A673 (cell line): ENCODE data around the gene MLIP. TPM values are rescaled to one million over a fixed set of nuclear protein-coding genes. Genes with fewer than 3 reads are reported as not detected.
"Not testable (repeated sequence)": the region's sequence is repeated elsewhere in the genome, so short reads cannot be mapped to it uniquely, and the experiment has no call there.

Experiments
- BruUV-seq: library from RNA; stranded (reverse); fragments of 400-500 nt; replicated peaks from 2 replicates; lab custom pipeline; 2021; lab: Mats Ljungman, UMichigan
- CTCF ChIA-PET: fragments of 300-600 bp; sonication (Branson Sonifier 250); formaldehyde crosslinking; loops from one replicate; lab custom pipeline; 2022; ENCODE audit warnings: antibody characterized with exemption; lab: Charles Lee
- POLR2A ChIA-PET: fragments of 300-600 bp; sonication (Branson Sonifier 250); formaldehyde crosslinking; loops from one replicate; lab custom pipeline; 2022; ENCODE audit warnings: antibody characterized with exemption; ENCODE audit not compliant: low non-redundant PET; lab: Charles Lee
- DNase-seq: peaks from one replicate; pipeline ENCODE4 v3.0.0-alpha.2; 2015; ENCODE audit warnings: low spot score
- H3K27ac ChIP-seq: fragments of 200-600 bp; sonication (generic); 2 replicates; pipeline ENCODE4 v1.5.1; 2016; ENCODE audit warnings: mixed run types, low read depth, mild to moderate bottlenecking, mixed read lengths, antibody characterized with exemption, low read length; ENCODE audit not compliant: poor library complexity, severe bottlenecking
- H3K27me3 ChIP-seq: fragments of 200-600 bp; sonication (generic); replicated peaks from 2 replicates; pipeline ENCODE4 v1.6.1; 2017; ENCODE audit warnings: mixed run types, low read depth, mild to moderate bottlenecking, mixed read lengths, antibody characterized with exemption, low read length; ENCODE audit not compliant: insufficient read depth, poor library complexity
- H3K36me3 ChIP-seq: fragments of 200-600 bp; sonication (generic); 2 replicates; pipeline ENCODE4 v1.6.1; 2016; ENCODE audit warnings: mixed run types, mild to moderate bottlenecking, mixed read lengths, antibody characterized with exemption, low read length; ENCODE audit not compliant: insufficient read depth, poor library complexity, severe bottlenecking
- H3K4me1 ChIP-seq: fragments of 200-600 bp; sonication (generic); 2 replicates; pipeline ENCODE4 v1.6.1; 2017; ENCODE audit warnings: mixed run types, mild to moderate bottlenecking, mixed read lengths, antibody characterized with exemption, low read length; ENCODE audit not compliant: insufficient read depth, poor library complexity, severe bottlenecking
- H3K4me3 ChIP-seq: fragments of 200-600 bp; sonication (generic); 2 replicates; pipeline ENCODE4 v1.5.1; 2016; ENCODE audit warnings: low read depth, mixed run types, mild to moderate bottlenecking, mixed read lengths, low read length; ENCODE audit not compliant: poor library complexity, severe bottlenecking
- H3K9me3 ChIP-seq: fragments of 200-600 bp; sonication (generic); 2 replicates; pipeline ENCODE4 v1.6.1; 2016; ENCODE audit warnings: mixed run types, low read depth, mild to moderate bottlenecking, mixed read lengths, antibody characterized with exemption, low read length; ENCODE audit not compliant: poor library complexity, severe bottlenecking
- CTCF ChIP-seq: fragments of 300-800, 200-600 bp; sonication (generic); conservative IDR thresholded peaks from 2 replicates; pipeline ENCODE4 v1.5.1; 2017; ENCODE audit warnings: low read depth, mild to moderate bottlenecking, antibody characterized with exemption, low read length, moderate library complexity, mixed read lengths
- EZH2 ChIP-seq: fragments of 200-600 bp; sonication (generic); IDR thresholded peaks from 2 replicates; pipeline ENCODE4 v1.6.1; 2017; ENCODE audit warnings: borderline replicate concordance, low read depth, mild to moderate bottlenecking, mixed read lengths, antibody characterized with exemption, low read length; ENCODE audit not compliant: poor library complexity, severe bottlenecking
- intact Hi-C: fragments of 100-400 bp; cut with micrococcal nuclease; formaldehyde crosslinking; loops from one replicate; pipeline ENCODE4 v1.10.0; 2022; ENCODE audit not compliant: unreplicated experiment
- total RNA-seq: library from RNA; stranded (reverse); gene quantifications from 2 replicates; pipeline ENCODE4 v1.2.3, GENCODE V29; 2021

The MLIP gene
- total RNA-seq, 1 experiment from 2014 or later = 0.58 TPM

- intact Hi-C loops = no loop called here
- CTCF ChIA-PET = no interaction called here
- POLR2A ChIA-PET = no interaction called here
Observed at GRCh38 chr6:54073487-54073886, 37.8 kb upstream of the MLIP start.

GRCh38 chr6:54074109-54074508 is 37.1 kb upstream of the MLIP start:
- BruUV-seq = no TSS peak
- H3K9me3 ChIP-seq = no peaks in the 10 kb centered on the region
- intact Hi-C loops = no loop called here
- H3K4me3 ChIP-seq = no peak overlapping the region
- no peaks in the 10 kb centered on the region for H3K36me3 ChIP-seq
- H3K4me1 ChIP-seq = peaks cover 55% of the 10 kb centered on the region
- TF ChIP-seq EZH2 (no peak), CTCF (no peak)
- no peak for DNase-seq
- no peaks in the 10 kb centered on the region for H3K27me3 ChIP-seq
- ChIA-PET POLR2A (no interaction called here), CTCF (no interaction called here)
- no peak overlapping the region for H3K27ac ChIP-seq

More at GRCh38 chr6:54073487-54073886, 37.8 kb upstream of the MLIP start:
- Histone ChIP-seq H3K4me3 (no peak overlapping the region), H3K27ac (no peak overlapping the region), H3K27me3 (no peaks in the 10 kb centered on the region), H3K36me3 (no peaks in the 10 kb centered on the region), H3K4me1 (peaks cover 55% of the 10 kb centered on the region), H3K9me3 (no peaks in the 10 kb centered on the region)
- BruUV-seq = no TSS peak
- no peak for TF ChIP-seq EZH2
- DNase-seq = no peak

GRCh38 chr6:54074578-54075195 is 36.6 kb upstream of the MLIP start:
- no TSS peak for BruUV-seq
- Histone ChIP-seq H3K27ac (no peak overlapping the region), H3K4me3 (no peak overlapping the region), H3K9me3 (no peaks in the 10 kb centered on the region), H3K4me1 (peaks cover 55% of the 10 kb centered on the region), H3K36me3 (no peaks in the 10 kb centered on the region), H3K27me3 (no peaks in the 10 kb centered on the region)
- intact Hi-C loops = no loop called here
- DNase-seq = no peak
- ChIA-PET CTCF (no interaction called here), POLR2A (no interaction called here)
- no peak for TF ChIP-seq EZH2
- no peak for TF ChIP-seq CTCF

- intact Hi-C loops = no loop called here
- no peak for DNase-seq
- Histone ChIP-seq H3K36me3 (no peaks in the 10 kb centered on the region), H3K4me1 (peaks cover 48% of the 10 kb centered on the region), H3K27me3 (no peaks in the 10 kb centered on the region), H3K27ac (no peak overlapping the region), H3K9me3 (no peaks in the 10 kb centered on the region), H3K4me3 (no peak overlapping the region)
- TF ChIP-seq CTCF (no peak), EZH2 (no peak)
- no TSS peak for BruUV-seq
- CTCF ChIA-PET = no interaction called here
- POLR2A ChIA-PET = no interaction called here
Observed at GRCh38 chr6:54076159-54076789, 35.0 kb upstream of the MLIP start.

GRCh38 chr6:54081499-54081898 is 29.7 kb upstream of the MLIP start:
- CTCF ChIA-PET, intact Hi-C loops, POLR2A ChIA-PET, H3K4me3 ChIP-seq, H3K9me3 ChIP-seq, DNase-seq, H3K27ac ChIP-seq, BruUV-seq, H3K36me3 ChIP-seq, H3K27me3 ChIP-seq: not testable (repeated sequence)
- H3K4me1 ChIP-seq = peaks cover 11% of the 10 kb centered on the region
